ENCODE data around the gene APOO.

DNA sequence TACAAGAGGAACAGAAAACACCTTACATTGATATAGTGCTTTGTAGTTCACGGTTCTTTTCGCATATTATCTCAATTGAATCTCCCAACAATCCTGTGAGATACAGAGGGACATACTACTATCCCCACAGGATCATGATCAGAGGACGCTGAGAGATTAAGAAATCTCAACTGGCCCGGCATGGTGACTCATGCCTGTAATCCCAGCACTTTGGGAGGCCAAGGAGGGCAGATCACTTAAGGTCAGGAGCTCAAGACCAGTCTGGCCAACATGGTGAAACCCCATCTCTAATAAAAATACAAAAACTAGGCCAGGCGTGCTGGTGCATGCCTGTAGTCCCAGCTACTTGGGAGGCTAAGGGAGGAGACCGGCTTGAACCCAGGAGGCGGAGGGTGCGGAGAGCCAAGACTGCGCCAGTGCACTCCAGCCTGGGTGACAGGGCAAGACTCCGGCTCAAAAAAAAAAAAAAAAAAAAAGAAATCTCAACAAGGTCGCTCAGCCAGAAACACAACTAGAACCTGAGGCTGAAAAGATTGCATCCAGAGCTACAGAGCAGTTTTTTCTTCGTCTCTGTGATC, 7.4 kb downstream of the APOO start:
- TF ChIP-seq, protein P1, sequence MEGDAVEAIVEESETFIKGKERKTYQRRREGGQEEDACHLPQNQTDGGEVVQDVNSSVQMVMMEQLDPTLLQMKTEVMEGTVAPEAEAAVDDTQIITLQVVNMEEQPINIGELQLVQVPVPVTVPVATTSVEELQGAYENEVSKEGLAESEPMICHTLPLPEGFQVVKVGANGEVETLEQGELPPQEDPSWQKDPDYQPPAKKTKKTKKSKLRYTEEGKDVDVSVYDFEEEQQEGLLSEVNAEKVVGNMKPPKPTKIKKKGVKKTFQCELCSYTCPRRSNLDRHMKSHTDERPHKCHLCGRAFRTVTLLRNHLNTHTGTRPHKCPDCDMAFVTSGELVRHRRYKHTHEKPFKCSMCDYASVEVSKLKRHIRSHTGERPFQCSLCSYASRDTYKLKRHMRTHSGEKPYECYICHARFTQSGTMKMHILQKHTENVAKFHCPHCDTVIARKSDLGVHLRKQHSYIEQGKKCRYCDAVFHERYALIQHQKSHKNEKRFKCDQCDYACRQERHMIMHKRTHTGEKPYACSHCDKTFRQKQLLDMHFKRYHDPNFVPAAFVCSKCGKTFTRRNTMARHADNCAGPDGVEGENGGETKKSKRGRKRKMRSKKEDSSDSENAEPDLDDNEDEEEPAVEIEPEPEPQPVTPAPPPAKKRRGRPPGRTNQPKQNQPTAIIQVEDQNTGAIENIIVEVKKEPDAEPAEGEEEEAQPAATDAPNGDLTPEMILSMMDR (optimal IDR thresholded peaks at IDR 0.05 in 1 of 3, IDR thresholded peaks at IDR 0.05 in 1 of 3, conservative IDR thresholded peaks at IDR 0.05 in 1 of 3; ENCODE audit: extremely low read depth in 1 of 3, insufficient read depth in 2 of 3, low read length in 3 of 3): no peak
- no peak for TF ChIP-seq EZH2 (IDR thresholded peaks at IDR 0.05; ENCODE audit: low read length)
